GM12892 (cell line): ENCODE measurements around the gene ZGLP1.

Experiments used
- POLR2A ChIP-seq: IDR thresholded peaks from 2 replicates; pipeline ENCODE4 v1.6.1; 2011; ENCODE audit warnings: low read depth, low read length, control low read depth
- TAF1 ChIP-seq: IDR thresholded peaks from 2 replicates; pipeline ENCODE4 v1.6.1; 2011; ENCODE audit warnings: low read depth, mild to moderate bottlenecking, control low read depth, low read length, borderline replicate concordance

DNA sequence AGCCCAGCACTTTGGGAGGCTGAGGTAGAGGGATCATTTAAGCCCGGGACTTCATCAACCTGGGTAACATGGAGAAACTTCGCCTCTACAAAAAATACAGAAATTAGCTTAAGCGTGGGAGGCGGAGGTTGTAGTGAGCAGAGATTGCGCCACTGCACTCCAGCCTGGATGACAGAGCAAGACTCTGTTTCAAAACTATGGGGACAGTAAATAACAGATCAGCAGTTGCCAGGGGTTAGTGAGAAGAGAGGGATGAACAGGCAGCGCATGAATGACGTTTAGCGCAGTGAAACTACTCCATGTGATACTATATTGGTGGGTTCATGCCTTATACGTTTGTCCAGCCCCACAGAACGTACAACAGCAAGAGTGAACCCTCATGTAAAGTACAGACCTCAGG, 36.9 kb upstream of the ZGLP1 start:
- TF ChIP-seq POLR2A (no peak), TAF1 (no peak)
